Activated CD8-positive, alpha-beta memory T cell treated with anti-CD3 and anti-CD28 coated beads for 48 hours (primary cell): ENCODE data around the gene ZNF442.
"Not testable (repeated sequence)": the region's sequence is repeated elsewhere in the genome, so short reads cannot be mapped to it uniquely, and the experiment has no call there.

Source experiments
- DNase-seq, 3 experiments: peaks; one replicate each; pipeline ENCODE4 v3.0.0-alpha.2; 2020; ENCODE audit warnings: low read depth in 2 of 3, low spot score in 2 of 3

ZNF442 gene

DNA sequence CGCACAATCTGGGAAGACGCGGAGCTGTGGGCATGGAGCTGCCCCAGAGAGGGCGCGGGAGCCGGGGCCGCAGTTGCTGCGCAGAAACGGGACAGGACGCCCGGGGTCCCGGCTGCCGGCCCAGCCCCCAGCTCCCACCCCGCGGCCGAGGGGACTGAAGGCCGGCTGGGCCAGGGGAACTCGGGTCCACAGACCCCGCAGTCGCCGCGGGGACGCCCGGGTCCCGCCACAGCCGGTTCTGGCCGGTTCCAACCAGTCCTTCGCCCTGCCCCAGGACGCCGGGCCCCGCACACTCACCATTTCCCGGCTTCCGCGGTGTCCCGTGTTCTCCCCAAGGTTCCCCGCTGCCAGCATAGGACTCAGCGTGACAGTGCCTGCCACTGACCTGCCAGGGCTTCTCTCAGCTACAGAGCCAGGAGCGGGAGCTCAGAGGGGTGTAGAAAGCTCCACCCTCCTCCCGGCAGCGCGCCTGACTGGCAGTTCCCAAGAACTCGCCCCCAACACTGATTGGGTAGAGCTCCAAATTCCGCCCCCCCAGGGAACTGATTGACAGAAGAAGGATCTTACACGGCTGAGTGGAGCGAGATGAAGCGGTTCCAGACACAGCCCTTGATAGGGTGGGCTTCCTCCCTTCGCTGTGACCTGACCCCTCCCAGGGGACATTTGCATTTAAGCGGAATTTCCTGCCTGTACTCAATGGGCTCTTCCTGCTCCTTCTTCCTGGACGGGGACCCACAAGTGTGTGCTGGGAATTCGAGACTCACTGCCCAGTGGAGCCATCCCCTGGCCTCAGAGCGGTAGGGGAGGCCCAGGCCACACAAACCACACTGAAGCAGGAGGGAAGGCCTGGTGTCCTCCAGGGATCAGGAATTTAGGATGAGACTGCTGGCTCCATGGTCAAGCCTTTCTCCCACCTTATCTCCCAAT lies at the start of gene ZNF442:
Gene ZNF442, minus strand, starts transcription at position 448 of the 927 bp plus-strand sequence. CDS start 2,052 bp downstream, outside the sequence.
- DNase-seq: peak; percentile 49 to 71 (median 61)

- DNase-seq: no peak
These were observed 46.4 kb upstream of the ZNF442 start for GRCh38 chr19:12411893-12412292.

GRCh38 chr19:12400633-12401502 lies 35.4 kb upstream of the ZNF442 start, which contains the start of gene ZNF799:
ZNF799 (minus strand) TSS chr19:12401271; CDS start chr19:12401070, 201 bp downstream.
- DNase-seq: peak; percentile 65 to 76 (median 66)

- DNase-seq: peak; percentile 1 to 26 (median 6)
These were observed 34.6 kb upstream of the ZNF442 start for GRCh38 chr19:12399901-12400632.

DNA sequence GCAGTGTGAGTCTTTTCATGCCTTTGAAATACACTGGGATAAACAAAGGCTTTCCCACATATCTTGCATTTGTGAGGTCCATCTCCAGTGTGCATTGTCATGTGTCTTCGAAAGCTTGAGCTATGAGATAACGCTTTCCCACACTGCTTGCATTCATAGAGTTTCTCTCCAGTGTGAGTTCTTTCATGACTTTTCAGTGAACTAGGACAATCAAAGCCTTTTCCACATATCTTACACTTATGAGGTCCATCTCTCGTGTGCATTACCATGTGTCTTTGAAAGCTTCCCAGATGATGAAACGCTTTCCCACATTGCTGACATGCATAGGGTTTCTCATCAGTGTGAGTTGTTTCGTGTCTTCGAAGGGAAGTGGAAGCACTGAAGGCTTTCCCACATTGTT lies 25.7 kb upstream of the ZNF442 start:
- not testable (repeated sequence) for DNase-seq

DNA sequence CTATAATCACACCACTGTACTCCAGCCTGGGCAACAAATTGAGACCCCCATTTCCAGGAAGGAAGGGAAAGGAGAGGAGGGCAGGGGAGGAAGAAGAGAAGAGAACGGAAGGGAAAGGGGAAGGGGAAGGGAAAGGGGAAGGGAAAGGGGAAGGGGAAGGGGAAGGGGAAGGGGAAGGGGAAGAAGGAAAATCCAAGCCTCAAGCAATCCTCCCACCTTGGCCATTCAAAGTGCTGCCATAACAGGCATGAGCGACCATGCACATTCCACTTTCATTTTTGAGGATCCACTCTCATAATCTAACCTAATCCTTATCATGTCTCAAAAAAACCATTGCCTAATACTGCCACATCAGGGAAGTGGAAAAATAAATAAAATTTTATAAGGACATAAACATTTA lies 20.9 kb upstream of the ZNF442 start:
- DNase-seq: not testable (repeated sequence)

DNA sequence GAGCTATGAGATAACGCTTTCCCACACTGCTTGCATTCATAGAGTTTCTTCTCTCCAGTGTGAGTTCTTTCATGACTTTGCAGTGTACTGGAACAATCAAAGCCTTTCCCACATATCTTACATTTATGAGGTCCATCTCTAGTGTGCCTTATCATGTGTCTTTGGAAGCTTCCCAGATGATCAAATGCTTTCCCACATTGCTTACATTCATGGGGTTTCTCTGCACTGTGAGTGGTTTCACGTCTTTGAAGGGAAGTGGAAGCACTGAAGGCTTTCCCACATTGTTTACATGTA lies 14.9 kb upstream of the ZNF442 start:
- no peak for DNase-seq

- no peak for DNase-seq
These were observed 14.4 kb upstream of the ZNF442 start for GRCh38 chr19:12379732-12380443.

GRCh38 chr19:12374026-12374425 lies 8.5 kb upstream of the ZNF442 start:
- DNase-seq: no peak

DNA sequence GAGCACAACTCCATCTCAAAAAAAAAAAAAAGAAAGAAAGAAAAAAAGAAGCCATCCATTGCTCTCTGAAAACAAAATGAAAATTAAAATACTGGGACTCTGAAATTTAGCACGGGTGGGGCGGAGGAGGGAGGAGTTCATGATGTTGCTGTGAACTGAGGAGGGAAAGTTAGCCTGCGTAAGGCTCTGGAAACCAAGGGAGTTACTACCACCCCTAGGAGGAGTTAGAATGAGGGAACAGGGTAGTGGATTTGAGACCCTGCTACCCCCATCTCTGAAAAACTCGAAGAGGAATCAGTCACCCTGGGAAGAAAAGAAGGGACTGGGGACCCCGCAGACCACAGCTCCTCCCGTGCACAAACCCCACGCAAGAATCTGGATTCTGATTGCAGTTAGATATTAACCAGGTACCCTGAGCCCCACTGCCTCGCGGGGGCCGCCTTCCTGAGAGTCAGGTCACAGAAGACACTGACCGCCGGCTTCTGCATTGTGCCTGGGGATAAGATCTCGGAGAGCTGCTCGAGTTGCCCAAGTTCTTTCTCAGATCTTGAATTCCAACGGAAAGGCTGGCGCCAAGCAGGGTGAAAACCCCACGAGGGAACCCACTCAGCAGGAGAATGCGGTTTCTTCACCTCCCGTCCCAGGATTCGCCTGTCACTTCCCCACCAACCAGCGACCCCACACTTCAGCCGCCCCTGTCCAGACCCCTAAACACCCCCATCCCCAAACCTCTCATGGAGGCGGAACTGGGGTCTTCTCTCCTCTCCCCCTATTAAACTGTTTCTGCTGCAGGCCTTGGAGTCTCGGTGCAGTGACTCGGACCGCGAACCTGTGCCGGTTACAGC lies 870 bp downstream of the ZNF442 start:
- no peak for DNase-seq

DNA sequence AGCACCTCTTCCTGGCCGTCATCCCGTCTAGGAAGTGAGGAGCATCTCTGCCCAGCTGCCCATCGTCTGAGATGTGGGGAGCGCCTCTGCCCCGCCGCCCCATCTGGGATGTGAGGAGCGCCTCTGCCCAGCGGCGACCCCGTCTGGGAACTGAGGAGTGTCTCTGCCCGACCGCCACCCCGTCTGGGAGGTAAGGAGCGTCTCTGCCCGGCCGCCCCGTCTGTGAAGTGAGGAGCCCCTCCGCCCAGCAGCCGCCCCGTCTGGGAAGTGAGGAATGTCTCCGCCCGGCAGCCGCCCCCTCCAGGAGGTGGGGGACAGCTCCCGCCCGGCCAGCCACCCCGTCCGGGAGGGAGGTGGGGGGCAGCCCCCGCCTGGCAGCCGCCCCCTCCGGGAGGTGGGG lies 3.2 kb downstream of the ZNF442 start:
- not testable (repeated sequence) for DNase-seq

DNA sequence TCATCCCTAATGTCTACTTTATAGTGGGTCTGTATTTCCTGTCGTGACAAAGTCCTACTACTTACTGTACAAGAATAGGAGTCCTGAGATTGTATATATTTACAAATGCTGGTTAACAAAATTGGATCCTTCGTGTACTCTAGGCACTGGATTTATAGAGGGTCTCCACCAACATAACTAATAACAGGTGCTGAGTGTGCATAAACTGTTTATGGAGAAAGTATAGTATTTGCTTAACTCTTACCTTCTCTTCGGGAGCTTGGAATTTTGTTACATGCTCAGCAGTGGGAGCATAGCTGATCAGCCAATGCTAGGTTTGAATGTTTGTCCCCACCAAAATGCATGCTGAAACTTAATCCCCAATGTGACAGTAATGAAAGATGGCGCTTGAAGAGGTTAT lies 12.1 kb downstream of the ZNF442 start:
- DNase-seq: no peak

- DNase-seq: no peak
These were observed 14.6 kb downstream of the ZNF442 start for GRCh38 chr19:12350890-12351197.

- DNase-seq: no peak
These were observed 15.1 kb downstream of the ZNF442 start for GRCh38 chr19:12350185-12350889.

GRCh38 chr19:12346896-12347295 lies 18.6 kb downstream of the ZNF442 start:
- DNase-seq: no peak

- no peak for DNase-seq
These were observed 20.3 kb downstream of the ZNF442 start for GRCh38 chr19:12345197-12345596.

DNA sequence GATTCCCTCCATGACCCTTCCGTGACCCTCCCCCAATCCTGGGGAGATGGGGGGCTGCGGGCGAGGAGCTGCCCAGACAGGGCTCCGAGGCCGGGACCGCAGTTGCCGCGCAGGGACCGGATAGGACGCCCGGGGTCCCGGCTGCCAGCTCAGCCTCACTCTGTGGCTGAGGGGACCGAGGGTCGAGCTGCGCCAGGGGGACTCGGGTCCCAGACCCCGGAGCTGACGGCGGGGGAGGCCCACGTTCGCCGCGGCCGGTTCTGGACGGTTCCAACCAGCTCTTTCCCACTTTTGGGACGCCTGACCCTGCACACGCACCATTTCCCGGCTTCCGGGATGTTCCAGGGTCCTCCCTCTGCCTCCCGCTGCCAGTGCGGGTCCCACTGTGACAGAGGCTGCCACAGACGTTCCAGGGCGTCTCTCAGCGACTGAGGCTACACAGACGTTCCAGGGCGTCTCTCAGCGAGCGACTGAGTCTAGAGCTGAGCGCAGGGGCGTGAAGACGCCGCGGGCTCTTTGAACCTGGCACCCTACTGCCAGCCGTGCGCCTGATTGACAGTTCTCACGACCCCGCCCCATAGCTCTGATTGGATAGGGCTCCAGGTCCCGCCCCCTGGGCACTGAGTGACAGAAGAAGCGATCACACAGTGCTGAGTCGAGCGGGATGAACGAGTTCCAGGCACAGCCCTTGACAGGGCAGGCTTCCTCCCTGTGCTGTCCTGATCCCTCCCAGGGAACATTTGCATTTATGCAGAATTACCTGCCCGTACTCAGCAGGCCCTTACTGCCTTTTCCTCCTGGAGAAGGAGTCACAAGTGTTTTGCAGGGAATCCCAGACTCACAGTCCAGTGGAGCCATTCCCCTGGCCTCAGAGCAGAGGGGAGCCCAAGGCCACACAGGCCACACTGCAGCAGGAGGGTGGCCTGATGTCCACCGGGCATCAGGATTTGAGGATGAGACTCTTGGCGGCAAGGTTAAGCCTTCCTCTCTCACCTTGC lies 32.0 kb downstream of the ZNF442 start, which contains the start of gene ZNF563:
Gene ZNF563, minus strand, starts transcription at position 472 of the 998 bp plus-strand sequence. Its CDS starts 151 bp downstream, at position 321.
- DNase-seq: peak; percentile 88 to 95 (median 92)
